Uterus (tissue), 4 donors: ENCODE results near the gene PRSS56. TPM values are rescaled to one million over a fixed set of nuclear protein-coding genes. Genes with fewer than 3 reads are reported as not detected.

ENCODE experiments used
- DNase-seq, 2 donors: peaks; one replicate each; pipeline ENCODE4 v3.0.0-alpha.2; 2019 to 2020
- H3K27ac ChIP-seq, 2 donors: fragments of 200-600 bp; sonication (generic); 1 replicate in 1 of 2; 2 replicates in 1 of 2; pipeline ENCODE4 v1.5.1; 2016 to 2018
- H3K27me3 ChIP-seq, 2 donors: fragments of 200-600 bp; sonication (generic); one replicate each; pipeline ENCODE4 v1.5.1; 2018 to 2019; ENCODE audit warnings: control low read depth in 1 of 2
- H3K36me3 ChIP-seq, 2 donors: fragments of 200-600 bp; sonication (generic); one replicate each; pipeline ENCODE4 v1.5.1; 2019; ENCODE audit warnings: control low read depth in 1 of 2
- H3K4me1 ChIP-seq, 2 donors: fragments of 200-600 bp; sonication (generic); one replicate each; pipeline ENCODE4 v1.5.1; 2018 to 2019; ENCODE audit warnings: control low read depth in 1 of 2
- H3K4me3 ChIP-seq, 2 donors: fragments of 200-600 bp; sonication (generic); 1 replicate in 1 of 2; 2 replicates in 1 of 2; pipeline ENCODE4 v1.5.1; 2018 to 2019; ENCODE audit warnings: mild to moderate bottlenecking in 1 of 2
- H3K9me3 ChIP-seq, 2 donors: fragments of 200-600 bp; sonication (generic); one replicate each; pipeline ENCODE4 v1.5.1; 2019; ENCODE audit warnings: control low read depth in 1 of 2
- POLR2A ChIP-seq, 2 donors: fragments of 450-650 bp; IDR thresholded peaks; one replicate each; pipeline ENCODE4 v1.6.1; 2016; ENCODE audit warnings: antibody characterized with exemption in 2 of 2, mild to moderate bottlenecking in 1 of 2, moderate library complexity in 1 of 2
- intact Hi-C: fragments of 100-400 bp; cut with DNase I; formaldehyde crosslinking; loops from one replicate; pipeline ENCODE4 v1.15.1; 2023; ENCODE audit warnings: low total_unique reads
- total RNA-seq, 4 donors: library from RNA; depleted of rRNA in 3 of 4; stranded (reverse); fragments of >200 nt in 3 of 4; gene quantifications; one replicate each; pipeline versions ENCODE4 v1.1.0 to v1.2.4, GENCODE V29; 2014 to 2023
- TF ChIP-seq, protein P1 (sequence below), 4 experiments: fragments of 200-600 bp in 2 of 4; fragments of 450-650 bp in 2 of 4; sonication (generic) in 2 of 4; IDR thresholded peaks; one replicate each; pipeline ENCODE4 v1.5.1; 2016 to 2019; ENCODE audit warnings: antibody characterized with exemption in 4 of 4, mild to moderate bottlenecking in 2 of 4, moderate library complexity in 1 of 4
- donor health status: DM: yes; HTN: yes; CAD: no.

PRSS56 gene
- total RNA-seq, 4 donors from 2014 or later = not detected

- intact Hi-C loops = no loop called here
- no peak for DNase-seq
- Histone ChIP-seq H3K27me3 (peaks cover 3 to 17% of the 10 kb centered on the region in 2 donors), H3K4me3 (no peak overlapping the region), H3K36me3 (no peaks in the 10 kb centered on the region), H3K27ac (no peak overlapping the region), H3K9me3 (no peaks in the 10 kb centered on the region), H3K4me1 (peaks cover 0 to 6% of the 10 kb centered on the region in 2 donors)
- no peak for TF ChIP-seq POLR2A (IDR thresholded peaks at IDR 0.05)
- TF ChIP-seq, protein P1, sequence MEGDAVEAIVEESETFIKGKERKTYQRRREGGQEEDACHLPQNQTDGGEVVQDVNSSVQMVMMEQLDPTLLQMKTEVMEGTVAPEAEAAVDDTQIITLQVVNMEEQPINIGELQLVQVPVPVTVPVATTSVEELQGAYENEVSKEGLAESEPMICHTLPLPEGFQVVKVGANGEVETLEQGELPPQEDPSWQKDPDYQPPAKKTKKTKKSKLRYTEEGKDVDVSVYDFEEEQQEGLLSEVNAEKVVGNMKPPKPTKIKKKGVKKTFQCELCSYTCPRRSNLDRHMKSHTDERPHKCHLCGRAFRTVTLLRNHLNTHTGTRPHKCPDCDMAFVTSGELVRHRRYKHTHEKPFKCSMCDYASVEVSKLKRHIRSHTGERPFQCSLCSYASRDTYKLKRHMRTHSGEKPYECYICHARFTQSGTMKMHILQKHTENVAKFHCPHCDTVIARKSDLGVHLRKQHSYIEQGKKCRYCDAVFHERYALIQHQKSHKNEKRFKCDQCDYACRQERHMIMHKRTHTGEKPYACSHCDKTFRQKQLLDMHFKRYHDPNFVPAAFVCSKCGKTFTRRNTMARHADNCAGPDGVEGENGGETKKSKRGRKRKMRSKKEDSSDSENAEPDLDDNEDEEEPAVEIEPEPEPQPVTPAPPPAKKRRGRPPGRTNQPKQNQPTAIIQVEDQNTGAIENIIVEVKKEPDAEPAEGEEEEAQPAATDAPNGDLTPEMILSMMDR (IDR thresholded peaks at IDR 0.05) = no peak
Observed at GRCh38 chr2:232482301-232483238, 37.6 kb upstream of the PRSS56 start.

DNA sequence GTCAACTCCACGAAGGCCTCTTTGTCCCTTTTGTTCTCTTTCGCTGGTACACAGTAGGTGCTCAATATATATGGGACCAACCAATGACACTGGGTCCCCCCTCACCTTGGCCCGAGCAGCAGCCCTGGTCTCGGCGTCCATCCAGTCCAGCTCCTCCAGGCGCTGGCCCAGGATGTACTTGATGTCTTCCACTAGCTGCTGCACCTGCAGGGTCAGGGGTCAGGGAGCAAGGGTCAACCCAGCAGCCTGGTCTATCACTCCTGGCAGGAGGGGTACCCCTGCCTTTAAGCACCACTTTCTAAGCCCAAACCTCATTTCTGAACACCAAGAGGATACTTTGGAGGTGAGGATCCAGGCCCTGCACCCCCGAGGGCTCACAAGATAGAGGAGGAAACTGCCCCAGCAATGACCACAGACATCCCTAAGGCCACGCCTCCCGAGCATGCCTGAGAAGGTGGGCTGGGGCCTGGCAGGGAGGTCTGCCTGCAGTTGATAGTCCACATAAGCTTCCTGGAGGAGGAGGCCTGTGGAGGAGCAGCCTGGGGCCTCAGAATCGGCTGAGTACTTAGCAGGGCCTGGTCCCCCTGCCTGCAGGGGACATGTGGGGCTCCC lies 36.8 kb upstream of the PRSS56 start:
- intact Hi-C loops = no loop called here
- TF ChIP-seq POLR2A (IDR thresholded peaks at IDR 0.05) = no peak
- TF ChIP-seq, protein P1 (IDR thresholded peaks at IDR 0.05) = no peak
- Histone ChIP-seq H3K9me3 (no peaks in the 10 kb centered on the region), H3K36me3 (no peaks in the 10 kb centered on the region), H3K4me1 (peaks cover 0 to 6% of the 10 kb centered on the region in 2 donors), H3K27me3 (peaks cover 3 to 17% of the 10 kb centered on the region in 2 donors), H3K4me3 (no peak overlapping the region), H3K27ac (no peak overlapping the region)
- DNase-seq = no peak

- Histone ChIP-seq H3K36me3 (no peaks in the 10 kb centered on the region), H3K27me3 (peaks cover 3 to 17% of the 10 kb centered on the region in 2 donors)
- no peak for DNase-seq
Observed at GRCh38 chr2:232483923-232484627, 36.1 kb upstream of the PRSS56 start.

GRCh38 chr2:232484628-232485347 lies 35.4 kb upstream of the PRSS56 start:
- no peaks in the 10 kb centered on the region for H3K36me3 ChIP-seq
- no peak overlapping the region for H3K27ac ChIP-seq
- intact Hi-C loops = no loop called here
- H3K9me3 ChIP-seq = no peaks in the 10 kb centered on the region
- peaks cover 3 to 17% of the 10 kb centered on the region in 2 donors for H3K27me3 ChIP-seq
- peaks cover 0 to 6% of the 10 kb centered on the region in 2 donors for H3K4me1 ChIP-seq
- no peak overlapping the region for H3K4me3 ChIP-seq
- no peak for DNase-seq
- TF ChIP-seq POLR2A (IDR thresholded peaks at IDR 0.05) = no peak
- TF ChIP-seq, protein P1 (IDR thresholded peaks at IDR 0.05) = no peak

More at GRCh38 chr2:232483923-232484627, 36.1 kb upstream of the PRSS56 start:
- TF ChIP-seq POLR2A (IDR thresholded peaks at IDR 0.05) = no peak
- TF ChIP-seq, protein P1 (IDR thresholded peaks at IDR 0.05) = no peak
- peaks cover 0 to 6% of the 10 kb centered on the region in 2 donors for H3K4me1 ChIP-seq
- H3K27ac ChIP-seq = no peak overlapping the region
- no peaks in the 10 kb centered on the region for H3K9me3 ChIP-seq
- H3K4me3 ChIP-seq = no peak overlapping the region
- intact Hi-C loops = no loop called here
